PC-9 (cell line): Measurements from ENCODE around the gene PPIL4. TPM values are rescaled to one million over a fixed set of nuclear protein-coding genes. Genes with fewer than 3 reads are reported as not detected.

Experiments
- BruUV-seq: library from RNA; stranded (reverse); fragments of 400-500 nt; replicated peaks from 2 replicates; lab custom pipeline; 2021; lab: Mats Ljungman, UMichigan
- CTCF ChIA-PET: fragments of 300-600 bp; sonication (Branson Sonifier 250); formaldehyde crosslinking; loops from one replicate; lab custom pipeline; 2022; ENCODE audit warnings: antibody characterized with exemption; lab: Charles Lee
- POLR2A ChIA-PET: fragments of 300-600 bp; sonication (Branson Sonifier 250); formaldehyde crosslinking; loops from one replicate; lab custom pipeline; 2022; ENCODE audit warnings: antibody characterized with exemption; ENCODE audit not compliant: unreplicated experiment; lab: Charles Lee
- DNase-seq, 2 experiments: peaks; one replicate each; pipeline versions ENCODE4 v3.0.0 to v3.0.0-alpha.2; 2015 to 2022; ENCODE audit warnings: mixed read lengths in 1 of 2
- H2AFZ ChIP-seq: fragments of 200-600 bp; sonication (generic); 2 replicates; pipeline ENCODE4 v1.8.1; 2017; ENCODE audit warnings: antibody characterized with exemption
- H3F3A ChIP-seq: fragments of 200-600 bp; sonication (generic); 2 replicates; pipeline ENCODE4 v1.8.1; 2017; ENCODE audit warnings: antibody characterized with exemption, mild to moderate bottlenecking, low read depth; ENCODE audit not compliant: insufficient read depth
- H3K27ac ChIP-seq: fragments of 200-600 bp; sonication (generic); 2 replicates; pipeline ENCODE4 v1.6.1; 2016; ENCODE audit warnings: mixed run types
- H3K27me3 ChIP-seq: fragments of 200-600 bp; sonication (generic); 2 replicates; pipeline ENCODE4 v1.6.1; 2016; ENCODE audit warnings: low read depth, mixed run types; ENCODE audit not compliant: insufficient read depth
- H3K36me3 ChIP-seq: fragments of 200-600 bp; sonication (generic); 2 replicates; pipeline ENCODE4 v1.6.1; 2016; ENCODE audit warnings: low read depth, mixed run types
- H3K4me1 ChIP-seq: fragments of 200-600 bp; sonication (generic); replicated peaks from 2 replicates; pipeline ENCODE4 v1.6.1; 2016; ENCODE audit warnings: mixed run types; ENCODE audit not compliant: insufficient read depth
- H3K4me2 ChIP-seq: fragments of 200-600 bp; sonication (generic); 2 replicates; pipeline ENCODE4 v1.6.1; 2017; ENCODE audit warnings: mixed run types
- H3K4me3 ChIP-seq: fragments of 200-600 bp; sonication (generic); 2 replicates; pipeline ENCODE4 v1.6.1; 2016; ENCODE audit warnings: mixed run types
- H3K79me2 ChIP-seq: fragments of 200-600 bp; sonication (generic); 2 replicates; pipeline ENCODE4 v1.6.1; 2017; ENCODE audit warnings: low read depth, mixed run types
- H3K9me2 ChIP-seq: fragments of 200-600 bp; sonication (generic); 2 replicates; pipeline ENCODE4 v1.8.1; 2017; ENCODE audit warnings: mild to moderate bottlenecking; ENCODE audit not compliant: insufficient read depth
- H3K9me3 ChIP-seq: fragments of 200-600 bp; sonication (generic); 2 replicates; pipeline ENCODE4 v1.8.1; 2016; ENCODE audit warnings: low read depth; ENCODE audit not compliant: insufficient read depth
- H4K20me1 ChIP-seq: fragments of 200-600 bp; sonication (generic); 2 replicates; pipeline ENCODE4 v1.8.1; 2017; ENCODE audit not compliant: insufficient read depth
- EZH2 ChIP-seq: fragments of 200-600 bp; sonication (generic); IDR thresholded peaks from 2 replicates; pipeline ENCODE4 v1.8.0; 2017; ENCODE audit warnings: antibody characterized with exemption, low read depth
- intact Hi-C: fragments of 100-400 bp; cut with micrococcal nuclease; formaldehyde crosslinking; loops from one replicate; pipeline ENCODE4 v1.10.0; 2022; ENCODE audit not compliant: unreplicated experiment
- total RNA-seq: library from RNA; stranded (reverse); gene quantifications from 2 replicates; pipeline ENCODE4 v1.2.3, GENCODE V29; 2021
- TF ChIP-seq, protein P1 (sequence below): fragments of 200-600 bp; sonication (generic); conservative IDR thresholded peaks from 2 replicates; pipeline ENCODE4 v1.6.1; 2017; ENCODE audit warnings: mixed run types, antibody characterized with exemption, mild to moderate bottlenecking, moderate library complexity

PPIL4 gene
- total RNA-seq, 1 experiment from 2014 or later = 13.5 TPM

DNA sequence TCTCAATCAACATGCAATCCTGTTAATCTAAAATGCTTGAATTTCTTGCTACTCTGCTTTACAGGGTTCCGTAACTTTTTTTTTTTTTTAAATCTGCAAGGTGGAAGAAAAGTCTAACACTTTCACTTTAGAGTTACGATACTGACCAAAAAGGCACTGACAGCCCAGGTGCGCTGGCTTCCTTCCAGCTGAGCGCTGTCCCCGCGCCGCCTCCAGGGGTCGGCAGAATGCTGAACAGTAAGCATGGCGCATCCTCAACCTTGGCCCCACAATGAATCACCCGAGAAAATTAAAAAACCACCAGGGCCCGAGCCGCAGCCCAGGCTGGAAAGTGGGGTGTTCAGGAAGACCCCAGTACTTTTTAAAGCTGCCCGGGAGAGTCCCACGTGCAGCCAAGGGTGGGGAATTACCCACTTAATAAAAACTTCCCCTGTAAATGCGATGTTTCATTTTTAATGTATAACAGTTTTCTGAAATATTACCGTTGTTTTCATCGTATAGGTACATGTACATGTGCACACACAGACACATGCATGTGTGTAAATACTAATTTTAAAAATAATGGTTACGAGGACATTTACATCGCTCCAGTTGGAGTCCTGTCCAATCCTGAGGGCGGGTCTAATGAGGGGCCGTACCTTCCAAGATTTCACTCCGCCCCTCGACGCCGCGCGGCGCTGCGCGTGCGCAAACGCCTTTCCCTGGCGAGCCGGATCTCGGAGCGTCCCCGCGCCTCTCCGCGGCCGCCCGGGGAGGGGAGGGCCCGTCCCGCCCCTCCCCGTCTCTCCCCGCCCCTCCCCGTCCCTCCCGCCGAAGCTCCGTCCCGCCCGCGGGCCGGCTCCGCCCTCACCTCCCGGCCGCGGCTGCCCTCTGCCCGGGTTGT lies 19.9 kb upstream of the PPIL4 start, which contains the start of gene GINM1:
Gene GINM1, plus strand, starts transcription at position 849 of the 883 bp plus-strand sequence. CDS start 40 bp downstream, outside the sequence.
- intact Hi-C loops = loop anchor here (5.0 to 10.0 kb wide), 3 partner anchors 82 to 357 kb away; partner anchors contain the start of genes KATNA1, LRP11 and RAET1G
- Histone ChIP-seq H3K4me2 (peak within 1 kb of the TSS; percentile 92), H3K79me2 (peaks cover 35% of the 10 kb centered on the region), H3K9me2 (no peaks in the 10 kb centered on the region), H3F3A (peaks cover 40% of the 10 kb centered on the region), H3K4me3 (peak within 1 kb of the TSS; percentile 89), H3K27ac (peak within 1 kb of the TSS; percentile 72), H2AFZ (peak within 1 kb of the TSS; percentile 98), H4K20me1 (no peaks in the 10 kb centered on the region; the same call in 1 of the 2 replicates), H3K4me1 (peaks cover 30% of the 10 kb centered on the region), H3K9me3 (no peaks in the 10 kb centered on the region), H3K36me3 (no peaks in the 10 kb centered on the region), H3K27me3 (no peaks in the 10 kb centered on the region)
- POLR2A ChIA-PET = interaction anchor here (0.6 to 0.7 kb wide), 2 partner anchors 93 to 280 kb away, joined by 4 to 8 read pairs; no protein-coding TSS in a partner anchor
- TF ChIP-seq EZH2 = no peak
- TF ChIP-seq, protein P1, sequence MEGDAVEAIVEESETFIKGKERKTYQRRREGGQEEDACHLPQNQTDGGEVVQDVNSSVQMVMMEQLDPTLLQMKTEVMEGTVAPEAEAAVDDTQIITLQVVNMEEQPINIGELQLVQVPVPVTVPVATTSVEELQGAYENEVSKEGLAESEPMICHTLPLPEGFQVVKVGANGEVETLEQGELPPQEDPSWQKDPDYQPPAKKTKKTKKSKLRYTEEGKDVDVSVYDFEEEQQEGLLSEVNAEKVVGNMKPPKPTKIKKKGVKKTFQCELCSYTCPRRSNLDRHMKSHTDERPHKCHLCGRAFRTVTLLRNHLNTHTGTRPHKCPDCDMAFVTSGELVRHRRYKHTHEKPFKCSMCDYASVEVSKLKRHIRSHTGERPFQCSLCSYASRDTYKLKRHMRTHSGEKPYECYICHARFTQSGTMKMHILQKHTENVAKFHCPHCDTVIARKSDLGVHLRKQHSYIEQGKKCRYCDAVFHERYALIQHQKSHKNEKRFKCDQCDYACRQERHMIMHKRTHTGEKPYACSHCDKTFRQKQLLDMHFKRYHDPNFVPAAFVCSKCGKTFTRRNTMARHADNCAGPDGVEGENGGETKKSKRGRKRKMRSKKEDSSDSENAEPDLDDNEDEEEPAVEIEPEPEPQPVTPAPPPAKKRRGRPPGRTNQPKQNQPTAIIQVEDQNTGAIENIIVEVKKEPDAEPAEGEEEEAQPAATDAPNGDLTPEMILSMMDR = peak; percentile 71
- CTCF ChIA-PET = interaction anchor here (0.7 kb wide), 1 partner anchor 49 kb away, joined by 9 read pairs; no protein-coding TSS in a partner anchor
- DNase-seq = peak; percentile 80 to 94
- BruUV-seq = no TSS peak

DNA sequence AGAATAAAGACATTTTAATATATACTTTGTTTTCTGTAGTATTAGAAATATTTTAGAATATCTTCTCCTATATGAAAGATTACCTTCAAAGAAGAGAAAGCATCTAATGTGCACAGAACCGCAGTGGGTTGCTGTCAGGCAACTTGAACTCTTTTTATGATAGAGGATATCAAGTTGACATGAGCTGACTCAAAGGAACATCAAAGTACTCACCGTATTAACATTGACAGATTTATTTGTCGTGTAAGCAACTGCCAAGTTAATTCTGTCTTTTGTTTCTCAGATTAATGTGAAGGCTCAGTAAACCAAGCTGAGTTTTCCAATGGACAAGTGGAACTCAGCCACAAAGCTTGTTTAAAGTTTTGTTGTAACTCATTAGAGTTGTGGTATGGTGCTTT lies 18.1 kb upstream of the PPIL4 start:
- BruUV-seq = no TSS peak
- Histone ChIP-seq H3K4me3 (peak overlapping the region; percentile 89; the same call in 1 of the 2 replicates), H3K36me3 (no peaks in the 10 kb centered on the region), H3K27ac (peak overlapping the region; percentile 72), H2AFZ (no peak overlapping the region), H3K4me2 (peak overlapping the region; percentile 92), H3K9me2 (no peaks in the 10 kb centered on the region), H4K20me1 (no peaks in the 10 kb centered on the region; the same call in 1 of the 2 replicates), H3F3A (peaks cover 40% of the 10 kb centered on the region), H3K4me1 (peaks cover 30% of the 10 kb centered on the region), H3K79me2 (peaks cover 21% of the 10 kb centered on the region), H3K9me3 (no peaks in the 10 kb centered on the region), H3K27me3 (no peaks in the 10 kb centered on the region)
- POLR2A ChIA-PET = no interaction called here
- CTCF ChIA-PET = no interaction called here
- TF ChIP-seq EZH2 = no peak
- TF ChIP-seq, protein P1 = no peak
- DNase-seq = no peak
- intact Hi-C loops = loop anchor here (10.0 kb wide), 1 partner anchor 301 kb away; the partner anchor contains the start of gene LRP11

DNA sequence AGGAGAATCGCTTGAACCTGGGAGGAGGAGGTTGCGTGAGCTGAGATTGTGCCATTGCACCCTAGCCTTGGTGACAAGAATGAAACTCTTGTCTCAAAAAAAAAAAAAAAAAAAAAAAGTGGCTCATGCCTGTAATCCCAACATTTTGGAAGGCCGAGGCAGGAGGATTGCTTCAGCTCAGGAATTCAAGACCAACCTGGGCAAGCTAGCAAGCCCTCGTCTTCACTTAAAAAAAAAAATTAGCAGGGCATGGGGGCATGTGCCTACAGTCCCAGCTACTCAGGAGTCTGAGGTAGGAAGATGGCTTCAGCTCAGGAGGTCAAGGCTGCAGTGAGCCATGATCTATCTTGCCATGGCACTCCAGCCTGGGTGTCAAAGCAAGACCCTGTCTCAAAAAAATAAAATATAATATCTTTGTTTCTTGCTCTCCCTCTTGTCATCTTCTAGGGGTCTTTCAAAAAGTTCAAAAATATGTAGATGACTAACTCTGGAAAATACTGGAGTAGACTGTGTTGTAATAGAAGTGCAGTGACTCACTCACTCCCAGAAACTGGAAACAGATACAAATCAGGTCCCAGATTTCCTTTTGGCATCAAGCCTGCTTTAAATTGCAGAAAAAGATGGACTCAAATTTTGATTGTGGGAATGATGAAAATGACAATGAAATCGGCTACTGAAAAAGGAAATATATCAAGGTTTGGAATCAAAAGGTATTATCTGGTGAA lies 17.5 kb upstream of the PPIL4 start:
- no peak for TF ChIP-seq EZH2
- TF ChIP-seq, protein P1 = no peak
- Histone ChIP-seq H2AFZ (no peak overlapping the region), H3K4me1 (peaks cover 30% of the 10 kb centered on the region), H3K9me2 (no peaks in the 10 kb centered on the region), H3F3A (peaks cover 40% of the 10 kb centered on the region), H3K36me3 (no peaks in the 10 kb centered on the region), H3K27me3 (no peaks in the 10 kb centered on the region), H4K20me1 (no peaks in the 10 kb centered on the region; the same call in 1 of the 2 replicates), H3K4me2 (peak overlapping the region; percentile 92), H3K27ac (peak overlapping the region; percentile 72), H3K79me2 (peaks cover 17% of the 10 kb centered on the region), H3K4me3 (peak overlapping the region; percentile 89; the same call in 1 of the 2 replicates), H3K9me3 (no peaks in the 10 kb centered on the region)
- CTCF ChIA-PET = interaction anchor here (0.6 kb wide), 1 partner anchor 39 kb away, joined by 8 read pairs; no protein-coding TSS in a partner anchor
- intact Hi-C loops = loop anchor here (10.0 kb wide), 1 partner anchor 301 kb away; the partner anchor contains the start of gene LRP11
- BruUV-seq = no TSS peak
- POLR2A ChIA-PET = no interaction called here
- DNase-seq = peak in 1 of 2 experiments; percentile 64
